Stimulated activated CD4-positive, alpha-beta T cell treated with anti-CD3 and anti-CD28 coated beads, Interleukin-4, amount 100 ng/mL, for 48 hours (primary cell): ENCODE data around the gene SORL1.
"Not testable (repeated sequence)": the region's sequence is repeated elsewhere in the genome, so short reads cannot be mapped to it uniquely, and the experiment has no call there.

Experiments
- DNase-seq, 2 donors: peaks; one replicate each; pipeline ENCODE4 v3.0.0-alpha.2; 2020; ENCODE audit warnings: low read depth in 2 of 2

The SORL1 gene, protein sequence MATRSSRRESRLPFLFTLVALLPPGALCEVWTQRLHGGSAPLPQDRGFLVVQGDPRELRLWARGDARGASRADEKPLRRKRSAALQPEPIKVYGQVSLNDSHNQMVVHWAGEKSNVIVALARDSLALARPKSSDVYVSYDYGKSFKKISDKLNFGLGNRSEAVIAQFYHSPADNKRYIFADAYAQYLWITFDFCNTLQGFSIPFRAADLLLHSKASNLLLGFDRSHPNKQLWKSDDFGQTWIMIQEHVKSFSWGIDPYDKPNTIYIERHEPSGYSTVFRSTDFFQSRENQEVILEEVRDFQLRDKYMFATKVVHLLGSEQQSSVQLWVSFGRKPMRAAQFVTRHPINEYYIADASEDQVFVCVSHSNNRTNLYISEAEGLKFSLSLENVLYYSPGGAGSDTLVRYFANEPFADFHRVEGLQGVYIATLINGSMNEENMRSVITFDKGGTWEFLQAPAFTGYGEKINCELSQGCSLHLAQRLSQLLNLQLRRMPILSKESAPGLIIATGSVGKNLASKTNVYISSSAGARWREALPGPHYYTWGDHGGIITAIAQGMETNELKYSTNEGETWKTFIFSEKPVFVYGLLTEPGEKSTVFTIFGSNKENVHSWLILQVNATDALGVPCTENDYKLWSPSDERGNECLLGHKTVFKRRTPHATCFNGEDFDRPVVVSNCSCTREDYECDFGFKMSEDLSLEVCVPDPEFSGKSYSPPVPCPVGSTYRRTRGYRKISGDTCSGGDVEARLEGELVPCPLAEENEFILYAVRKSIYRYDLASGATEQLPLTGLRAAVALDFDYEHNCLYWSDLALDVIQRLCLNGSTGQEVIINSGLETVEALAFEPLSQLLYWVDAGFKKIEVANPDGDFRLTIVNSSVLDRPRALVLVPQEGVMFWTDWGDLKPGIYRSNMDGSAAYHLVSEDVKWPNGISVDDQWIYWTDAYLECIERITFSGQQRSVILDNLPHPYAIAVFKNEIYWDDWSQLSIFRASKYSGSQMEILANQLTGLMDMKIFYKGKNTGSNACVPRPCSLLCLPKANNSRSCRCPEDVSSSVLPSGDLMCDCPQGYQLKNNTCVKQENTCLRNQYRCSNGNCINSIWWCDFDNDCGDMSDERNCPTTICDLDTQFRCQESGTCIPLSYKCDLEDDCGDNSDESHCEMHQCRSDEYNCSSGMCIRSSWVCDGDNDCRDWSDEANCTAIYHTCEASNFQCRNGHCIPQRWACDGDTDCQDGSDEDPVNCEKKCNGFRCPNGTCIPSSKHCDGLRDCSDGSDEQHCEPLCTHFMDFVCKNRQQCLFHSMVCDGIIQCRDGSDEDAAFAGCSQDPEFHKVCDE (N-terminal part only)

GRCh38 chr11:121451986-121452608, at the start of gene SORL1:
TSS of gene SORL1 (plus strand) at chr11:121452314. CDS start at chr11:121452332, 18 bp downstream.
- peak; percentile 66 to 75 for DNase-seq

GRCh38 chr11:121405646-121406045, 46.5 kb upstream of the SORL1 start:
- DNase-seq, result no peak

DNA sequence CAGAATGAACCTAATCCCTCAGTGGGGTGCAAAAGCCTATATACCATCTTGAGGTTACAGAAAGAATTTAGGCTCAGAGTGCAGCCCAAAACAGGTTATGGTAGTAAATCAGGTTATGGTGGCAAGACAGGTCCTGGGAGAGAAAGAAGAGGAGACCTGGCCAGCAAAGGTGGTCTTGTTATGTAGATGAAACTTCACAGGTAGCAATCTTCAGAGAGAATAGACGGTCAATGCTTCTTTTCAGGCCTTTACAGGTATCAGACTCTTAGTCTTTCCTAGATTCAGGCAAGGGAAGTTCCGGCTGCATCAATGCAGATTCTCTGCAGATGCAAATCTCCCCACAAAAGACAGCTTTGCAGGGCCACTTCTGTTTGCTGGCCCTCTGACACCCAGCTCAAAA, 45.8 kb upstream of the SORL1 start:
- DNase-seq, result no peak

GRCh38 chr11:121408830-121409229, 43.3 kb upstream of the SORL1 start:
- DNase-seq, result no peak

DNA sequence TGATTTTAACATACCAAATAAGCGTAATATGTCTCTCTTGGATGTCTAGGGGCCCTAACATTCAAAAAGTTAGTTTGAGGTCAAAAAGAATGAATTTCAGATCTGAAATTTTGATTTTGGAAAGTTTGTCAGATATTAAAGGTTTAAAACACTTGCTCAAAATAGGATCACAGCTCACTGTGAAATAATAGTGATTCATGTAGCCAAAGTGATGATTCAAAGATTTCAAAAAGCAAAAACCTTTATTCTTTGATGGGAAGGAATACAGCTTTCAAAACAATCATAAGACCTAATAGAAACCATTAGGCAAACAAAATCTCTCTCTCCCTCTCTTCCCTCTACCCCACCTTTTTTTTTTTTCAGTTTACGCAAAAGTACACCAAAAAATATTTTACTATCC, 42.1 kb upstream of the SORL1 start:
- not testable (repeated sequence) for DNase-seq

DNA sequence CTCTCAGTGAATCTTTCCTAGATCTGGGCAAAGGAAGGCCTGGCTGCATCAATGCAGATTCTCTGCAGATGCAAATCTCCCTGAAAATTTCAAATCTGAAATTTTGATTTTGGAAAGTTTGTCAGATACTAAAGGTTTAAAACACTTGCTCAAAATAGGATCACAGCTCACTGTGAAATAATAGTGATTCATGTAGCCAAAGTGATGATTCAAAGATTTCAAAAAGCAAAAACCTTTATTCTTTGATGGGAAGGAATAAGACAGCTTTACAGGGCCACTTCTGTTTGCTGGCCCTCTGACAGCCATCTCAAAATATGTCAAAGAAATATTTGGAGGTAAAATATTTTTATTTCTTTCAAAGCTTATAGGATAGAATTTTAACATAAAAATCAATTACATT, 40.8 kb upstream of the SORL1 start:
- not testable (repeated sequence) for DNase-seq

- no peak for DNase-seq
Observed at GRCh38 chr11:121412000-121412587, 40.0 kb upstream of the SORL1 start.

GRCh38 chr11:121412711-121413415, 39.3 kb upstream of the SORL1 start:
- DNase-seq, result no peak

- no peak for DNase-seq
Observed at GRCh38 chr11:121414141-121414913, 37.8 kb upstream of the SORL1 start.

DNA sequence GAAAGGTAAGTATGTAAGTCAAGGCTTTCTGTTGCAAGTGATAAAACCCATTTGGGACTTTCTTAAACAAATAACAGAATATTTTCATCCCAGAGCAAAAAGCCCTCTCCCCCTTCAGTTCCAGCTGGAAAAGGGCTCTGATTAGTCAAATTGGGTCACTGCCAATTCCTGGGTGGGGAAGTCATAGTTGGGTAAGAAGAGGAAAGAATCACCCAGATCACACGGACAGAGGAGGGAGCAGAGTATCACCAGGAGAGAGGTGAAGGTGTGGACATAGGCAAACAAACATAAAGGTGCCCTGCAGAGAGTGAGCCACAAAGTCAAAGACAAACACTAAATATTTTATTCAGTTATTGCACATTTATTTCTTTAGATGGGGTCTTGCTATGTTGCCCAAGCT, 36.3 kb upstream of the SORL1 start:
- no peak for DNase-seq

DNA sequence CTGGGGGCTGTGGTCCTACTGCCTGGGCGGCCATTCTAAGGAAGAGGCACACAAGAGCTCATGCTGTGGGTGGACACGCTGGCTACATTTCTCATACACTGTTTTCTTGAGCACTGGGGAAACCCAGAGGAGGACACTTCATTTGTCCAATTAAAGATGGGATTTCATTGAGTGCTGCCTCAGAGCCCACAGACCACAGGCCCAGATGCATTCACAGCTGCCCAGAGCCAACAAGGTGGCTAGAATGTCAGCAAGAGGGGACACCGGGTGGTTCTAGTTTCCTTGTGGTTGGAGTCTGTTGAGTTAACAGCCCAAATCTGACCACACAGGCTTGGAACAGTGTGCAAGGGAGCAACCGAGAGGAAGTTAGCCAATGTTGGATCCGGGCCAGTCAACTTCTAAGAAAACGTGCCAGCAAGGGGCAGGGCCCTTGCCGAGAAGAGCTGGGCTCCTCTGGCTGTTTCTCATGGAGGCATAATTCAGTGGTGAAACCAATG, 35.0 kb upstream of the SORL1 start:
- peak; percentile 27 to 44 for DNase-seq

GRCh38 chr11:121417607-121418006, 34.5 kb upstream of the SORL1 start:
- DNase-seq, result no peak

- no peak for DNase-seq
Observed at GRCh38 chr11:121418625-121419114, 33.4 kb upstream of the SORL1 start.

DNA sequence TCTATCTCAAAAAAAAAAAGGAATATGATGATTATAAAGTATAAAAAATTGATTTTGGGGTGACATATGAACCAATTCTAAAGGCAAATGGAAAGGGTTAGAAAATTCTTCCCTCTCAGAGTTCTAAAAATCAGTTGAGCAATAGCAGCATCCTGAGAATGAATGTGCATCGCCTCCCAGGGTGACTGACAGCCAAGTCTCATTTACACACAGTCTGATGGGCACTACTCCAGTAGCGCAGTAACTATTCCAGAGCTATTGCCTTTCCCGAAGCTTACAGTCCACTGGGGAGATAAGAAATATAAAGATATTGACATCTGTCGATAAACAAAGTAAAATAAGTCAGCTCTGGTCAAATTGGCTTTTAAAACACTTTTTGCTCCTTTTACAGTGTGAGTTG, 32.3 kb upstream of the SORL1 start:
- no peak for DNase-seq

GRCh38 chr11:121420398-121420797, 31.7 kb upstream of the SORL1 start:
- no peak for DNase-seq

- DNase-seq, result no peak
Observed at GRCh38 chr11:121421149-121421901, 30.8 kb upstream of the SORL1 start.

DNA sequence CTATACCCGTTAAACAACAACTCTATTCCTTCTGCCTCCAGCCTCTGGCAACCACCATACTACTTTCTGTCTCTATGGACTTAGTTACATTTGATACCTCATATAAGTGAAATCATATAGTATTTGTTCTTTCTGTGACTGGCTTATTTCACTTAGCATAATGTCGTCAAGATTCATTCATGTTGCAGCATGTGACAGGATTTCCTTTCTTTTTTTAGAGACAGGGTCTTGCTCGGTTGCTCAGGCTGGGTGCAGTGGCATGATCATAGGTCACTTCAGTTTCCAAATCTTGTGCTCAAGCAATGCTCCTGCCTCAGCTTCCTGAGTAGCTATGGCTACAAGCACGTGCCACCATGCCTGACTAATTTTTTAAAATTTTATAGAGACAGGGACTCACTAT, 29.4 kb upstream of the SORL1 start:
- DNase-seq, result no peak

GRCh38 chr11:121425828-121426227, 26.3 kb upstream of the SORL1 start:
- DNase-seq, result no peak
